Vagina (tissue), 2 donors: ENCODE measurements around the gene GLIPR2. TPM values are rescaled to one million over a fixed set of nuclear protein-coding genes. Genes with fewer than 3 reads are reported as not detected.
A peak's percentile ranks its signal among the peaks of the same experiment; 100 is the strongest.

Experiments used
- DNase-seq, 2 donors: peaks; one replicate each; pipeline ENCODE4 v3.0.0-alpha.2; 2017; ENCODE audit errors: extremely low spot score in 2 of 2
- H3K27ac ChIP-seq: fragments of 200-600 bp; sonication (generic); one replicate; pipeline ENCODE4 v1.5.1; 2019
- H3K27me3 ChIP-seq: fragments of 200-600 bp; sonication (generic); one replicate; pipeline ENCODE4 v1.5.1; 2019
- H3K36me3 ChIP-seq, 2 donors: fragments of 200-600 bp; sonication (generic); one replicate each; pipeline ENCODE4 v1.5.1; 2017 to 2019
- H3K4me1 ChIP-seq: fragments of 200-600 bp; sonication (generic); one replicate; pipeline ENCODE4 v1.5.1; 2019
- H3K4me3 ChIP-seq, 2 donors: fragments of 200-600 bp; sonication (generic); 1 replicate in 1 of 2; 2 replicates in 1 of 2; pipeline ENCODE4 v1.5.1; 2016 to 2019
- H3K9me3 ChIP-seq: fragments of 200-600 bp; sonication (generic); one replicate; pipeline ENCODE4 v1.5.1; 2019
- CTCF ChIP-seq, 3 experiments: fragments of 450-650 bp in 2 of 3; fragments of 200-600 bp in 1 of 3; sonication (generic) in 1 of 3; IDR thresholded peaks; one replicate each; pipeline ENCODE4 v1.5.1; 2017 to 2019; ENCODE audit warnings: antibody characterized with exemption in 3 of 3, mild to moderate bottlenecking in 2 of 3, moderate library complexity in 2 of 3
- POLR2A ChIP-seq, 2 donors: fragments of 450-650 bp; IDR thresholded peaks; one replicate each; pipeline ENCODE4 v1.6.1; 2017; ENCODE audit warnings: antibody characterized with exemption in 2 of 2, mild to moderate bottlenecking in 2 of 2, moderate library complexity in 2 of 2
- POLR2AphosphoS5 ChIP-seq, 2 donors: sonication (generic); formaldehyde crosslinking; IDR thresholded peaks; one replicate each; pipeline ENCODE4 v1.9.0; 2017; ENCODE audit warnings: antibody characterized with exemption in 2 of 2, mild to moderate bottlenecking in 2 of 2, low read depth in 1 of 2; ENCODE audit not compliant: insufficient read depth in 1 of 2
- intact Hi-C: fragments of 100-400 bp; cut with DNase I; formaldehyde crosslinking; loops from one replicate; pipeline ENCODE4 v1.15.1; 2023
- total RNA-seq: library from RNA; depleted of rRNA; stranded (reverse); fragments of >200 nt; gene quantifications from one replicate; pipeline ENCODE4 v1.2.3, GENCODE V29; 2016

Gene GLIPR2
- total RNA-seq, 1 donor from 2014 or later = 34.9 TPM

GRCh38 chr9:36137392-36138004, 965 bp downstream of the GLIPR2 start:
- Histone ChIP-seq H3K27me3 (no peaks in the 10 kb centered on the region), H3K36me3 (no peaks in the 10 kb centered on the region), H3K4me3 (peak overlapping the region; percentile 83 to 98), H3K4me1 (peaks cover 68% of the 10 kb centered on the region), H3K9me3 (no peaks in the 10 kb centered on the region), H3K27ac (peak overlapping the region; percentile 93)
- intact Hi-C loops = loop anchor here (1.0 kb wide), 1 partner anchor 29 kb away; no protein-coding TSS in a partner anchor
- TF ChIP-seq CTCF (IDR thresholded peaks at IDR 0.05) (no peak), POLR2AphosphoS5 (IDR thresholded peaks at IDR 0.05; ENCODE audit: insufficient read depth in 1 of 2, low read depth in 1 of 2) (peak in 1 of 2 donors; percentile 30), POLR2A (IDR thresholded peaks at IDR 0.05) (no peak)
- DNase-seq = no peak

- H3K27me3 ChIP-seq = no peaks in the 10 kb centered on the region
- H3K4me3 ChIP-seq = no peak overlapping the region
- H3K4me1 ChIP-seq = peaks cover 78% of the 10 kb centered on the region
- H3K9me3 ChIP-seq = no peaks in the 10 kb centered on the region
- no peak for DNase-seq
- no peak for TF ChIP-seq POLR2AphosphoS5 (IDR thresholded peaks at IDR 0.05; ENCODE audit: insufficient read depth in 1 of 2, low read depth in 1 of 2)
- no peak for TF ChIP-seq CTCF (IDR thresholded peaks at IDR 0.05)
- no peak for TF ChIP-seq POLR2A (IDR thresholded peaks at IDR 0.05)
- intact Hi-C loops = no loop called here
- H3K36me3 ChIP-seq = no peaks in the 10 kb centered on the region
- H3K27ac ChIP-seq = peak overlapping the region; percentile 93
Observed at GRCh38 chr9:36138496-36138895, 2.0 kb downstream of the GLIPR2 start.

- no peak for TF ChIP-seq POLR2A (IDR thresholded peaks at IDR 0.05)
- no peak for TF ChIP-seq POLR2AphosphoS5 (IDR thresholded peaks at IDR 0.05; ENCODE audit: insufficient read depth in 1 of 2, low read depth in 1 of 2)
- TF ChIP-seq CTCF (IDR thresholded peaks at IDR 0.05) = no peak
- Histone ChIP-seq H3K36me3 (no peaks in the 10 kb centered on the region), H3K27me3 (no peaks in the 10 kb centered on the region), H3K4me3 (no peak overlapping the region), H3K27ac (peak overlapping the region; percentile 93), H3K9me3 (no peaks in the 10 kb centered on the region), H3K4me1 (peaks cover 82% of the 10 kb centered on the region)
- intact Hi-C loops = no loop called here
- DNase-seq = no peak
Observed at GRCh38 chr9:36138901-36139300, 2.4 kb downstream of the GLIPR2 start.

GRCh38 chr9:36140086-36141084, 3.9 kb downstream of the GLIPR2 start:
- Histone ChIP-seq H3K27ac (peak overlapping the region; percentile 88), H3K4me3 (no peak overlapping the region), H3K36me3 (no peaks in the 10 kb centered on the region), H3K4me1 (peaks cover 90% of the 10 kb centered on the region), H3K27me3 (no peaks in the 10 kb centered on the region), H3K9me3 (no peaks in the 10 kb centered on the region)
- TF ChIP-seq POLR2AphosphoS5 (IDR thresholded peaks at IDR 0.05; ENCODE audit: insufficient read depth in 1 of 2, low read depth in 1 of 2) (no peak), CTCF (IDR thresholded peaks at IDR 0.05) (no peak), POLR2A (IDR thresholded peaks at IDR 0.05) (no peak)
- no peak for DNase-seq
- intact Hi-C loops = no loop called here
